Frontal cortex (tissue), 4 donors: Measurements from ENCODE around the gene RGS7BP. TPM values are rescaled to one million over a fixed set of nuclear protein-coding genes. Genes with fewer than 3 reads are reported as not detected.

Source experiments
- DNase-seq, 2 donors: peaks; one replicate each; pipeline ENCODE4 v3.0.0; 2012; ENCODE audit warnings: low spot score in 2 of 2
- FAIRE-seq: peaks from 2 replicates; lab custom pipeline; 2012; peaks lifted over from hg19 to GRCh38; lab: Jason Lieb, UNC
- total RNA-seq: library from RNA; depleted of rRNA; stranded (reverse); fragments of >200 nt; gene quantifications from one replicate; pipeline ENCODE4 v1.2.3, GENCODE V29; 2014
- donor health status: control.
- donor health status: control.
- donor health status: control.

The RGS7BP gene
- 9.4 TPM for total RNA-seq

DNA sequence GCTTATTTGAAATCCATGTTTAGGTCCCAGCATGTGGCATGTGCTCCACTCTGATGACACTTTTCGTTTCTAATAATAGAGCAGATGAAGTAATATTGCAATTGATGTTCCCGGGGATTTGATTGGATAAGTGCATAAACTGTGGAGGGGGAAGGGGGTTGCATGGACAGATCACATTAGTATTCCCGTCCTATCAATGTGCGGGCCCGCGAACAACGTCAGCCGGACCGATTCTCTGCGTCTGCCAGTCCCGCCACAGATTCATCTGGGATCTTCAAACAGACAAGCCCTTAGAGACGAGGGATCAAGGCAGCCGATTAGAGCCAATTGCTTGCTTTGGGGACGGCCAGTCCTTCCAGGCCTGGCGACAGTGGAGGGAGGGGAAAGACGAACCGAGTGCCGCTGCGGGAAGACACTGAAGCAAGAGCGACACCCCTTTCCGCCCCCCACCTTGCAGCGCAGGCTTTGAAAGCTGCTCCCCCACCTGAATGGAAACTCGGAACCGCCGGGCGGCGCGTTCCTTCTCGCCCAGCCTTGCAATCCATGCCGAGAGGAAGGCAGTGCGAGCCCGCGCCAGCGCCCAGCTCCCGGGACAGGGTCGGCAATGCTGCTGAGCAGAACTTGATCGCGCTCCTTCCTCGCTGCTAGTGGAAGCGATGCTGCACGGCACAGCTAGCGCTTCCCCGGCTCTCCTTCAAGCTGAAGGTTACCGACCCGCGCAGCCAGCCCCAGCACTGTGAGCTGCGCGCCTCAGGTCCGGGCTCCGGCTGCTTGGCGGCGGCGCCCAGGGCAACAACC lies at the start of gene RGS7BP:
Gene RGS7BP (plus strand): TSS at position 247 of the 798 bp plus-strand sequence. CDS start 610 bp downstream, outside the sequence.
- FAIRE-seq (no peak), DNase-seq (peak in 1 of 2 donors; percentile 33)

DNA sequence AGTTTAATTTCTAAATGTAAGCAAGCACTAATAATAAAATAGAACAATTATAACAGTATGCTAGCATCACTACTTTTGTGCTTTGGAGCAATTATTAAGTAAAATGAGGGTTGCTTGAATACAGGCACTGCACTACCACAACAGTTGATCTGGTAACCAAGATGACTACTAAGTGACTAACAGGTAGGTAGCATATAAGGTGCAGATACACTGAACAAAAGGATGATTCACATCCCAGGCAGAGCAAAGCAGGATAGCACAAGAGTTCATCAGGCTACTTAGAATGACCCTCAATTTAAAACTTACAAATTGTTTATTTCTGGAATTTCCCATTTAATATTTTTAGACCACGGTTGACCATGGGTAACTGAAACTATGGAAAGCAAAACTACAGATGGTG lies 48.0 kb upstream of the RGS7BP start:
- DNase-seq (no peak), FAIRE-seq (no peak)

DNA sequence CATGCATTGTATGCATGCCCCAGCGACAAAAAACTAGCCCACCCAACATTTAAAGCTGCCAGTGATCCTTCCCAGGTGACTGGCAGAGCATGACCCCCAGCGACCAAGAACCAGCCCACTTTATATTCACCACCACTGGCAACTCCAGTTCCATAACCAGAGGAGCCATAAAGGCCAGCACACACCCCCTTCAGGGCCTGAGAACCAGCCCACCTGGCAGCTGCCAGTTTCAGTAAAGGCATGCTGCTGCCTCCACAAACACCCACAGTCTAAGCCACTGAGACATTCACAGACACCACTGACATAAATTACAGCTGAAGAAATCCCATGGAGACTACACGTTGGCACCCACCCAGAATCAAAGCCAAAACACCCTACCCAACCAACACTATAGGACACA lies 46.9 kb upstream of the RGS7BP start:
- DNase-seq (no peak), FAIRE-seq (no peak)

GRCh38 chr5:64462391-64462790 lies 43.4 kb upstream of the RGS7BP start:
- DNase-seq (no peak), FAIRE-seq (no peak)

DNA sequence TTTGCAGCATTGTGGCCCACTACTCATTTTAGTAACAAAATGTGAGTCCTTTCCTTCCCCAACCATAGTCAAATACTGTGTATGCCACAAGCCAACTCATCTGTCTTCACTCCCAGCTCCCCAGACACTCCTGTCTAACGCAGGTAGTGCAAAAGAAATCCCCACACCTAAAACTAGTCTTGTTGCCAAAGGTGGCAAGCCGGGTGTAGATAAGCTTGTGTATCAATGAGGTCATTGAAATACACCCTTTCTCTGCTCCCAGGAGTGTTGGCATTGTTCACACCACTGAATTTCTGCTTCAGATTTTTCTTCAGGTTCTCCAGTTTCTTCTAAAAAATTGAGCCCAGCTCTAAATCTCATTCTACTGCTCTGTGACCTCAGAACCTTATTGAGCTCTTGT lies 19.7 kb upstream of the RGS7BP start:
- no peak for DNase-seq
- FAIRE-seq, result no peak

GRCh38 chr5:64487283-64487682 lies 18.5 kb upstream of the RGS7BP start:
- FAIRE-seq, result no peak
- no peak for DNase-seq

- FAIRE-seq (no peak), DNase-seq (no peak)
Measured at GRCh38 chr5:64489857-64490256, 16.0 kb upstream of the RGS7BP start.

- DNase-seq (no peak), FAIRE-seq (no peak)
Measured at GRCh38 chr5:64497386-64497785, 8.4 kb upstream of the RGS7BP start.

- no peak for FAIRE-seq
- DNase-seq, result no peak
Measured at GRCh38 chr5:64502196-64502595, 3.6 kb upstream of the RGS7BP start.

- FAIRE-seq (no peak), DNase-seq (no peak)
Measured at GRCh38 chr5:64506567-64507263, 900 bp downstream of the RGS7BP start.

DNA sequence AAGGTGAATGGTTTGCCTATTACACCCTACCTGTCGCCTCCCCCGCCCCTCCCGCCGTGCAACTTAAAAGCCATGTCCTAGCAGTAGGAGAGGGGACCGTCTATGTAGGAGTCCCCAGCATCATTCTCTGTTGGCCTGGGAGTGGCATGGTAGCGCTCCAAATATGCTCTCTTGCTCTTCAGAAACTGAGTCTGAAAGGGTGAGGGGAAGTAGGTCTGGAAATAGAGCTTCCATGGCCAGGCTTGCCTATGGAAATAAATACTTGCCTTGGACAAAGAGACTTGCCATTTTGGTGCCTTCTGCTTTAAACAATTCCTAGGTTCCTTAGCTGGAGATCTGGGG lies 1.4 kb downstream of the RGS7BP start:
- DNase-seq (no peak), FAIRE-seq (no peak)

DNA sequence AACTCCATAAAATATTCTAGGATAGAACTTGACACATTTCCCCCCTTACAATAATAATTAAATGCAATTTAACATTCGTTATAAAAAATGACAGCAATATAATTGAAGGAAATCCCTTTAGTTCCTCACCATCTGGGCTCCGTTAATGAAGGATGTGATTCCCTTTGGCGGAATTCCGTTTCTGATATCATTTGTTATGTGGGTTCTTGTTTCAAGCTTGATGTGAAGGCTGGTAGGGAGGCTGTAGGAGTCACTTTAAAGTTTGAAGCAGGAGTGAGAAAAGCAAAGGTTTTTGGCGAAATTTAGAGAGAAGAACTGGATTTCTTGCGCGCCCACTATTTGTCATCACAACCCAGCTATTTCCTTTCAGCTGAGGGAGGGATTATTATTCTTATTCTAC lies 4.0 kb downstream of the RGS7BP start:
- no peak for DNase-seq
- FAIRE-seq, result no peak

- FAIRE-seq (no peak), DNase-seq (no peak)
Measured at GRCh38 chr5:64513492-64513891, 7.7 kb downstream of the RGS7BP start.

DNA sequence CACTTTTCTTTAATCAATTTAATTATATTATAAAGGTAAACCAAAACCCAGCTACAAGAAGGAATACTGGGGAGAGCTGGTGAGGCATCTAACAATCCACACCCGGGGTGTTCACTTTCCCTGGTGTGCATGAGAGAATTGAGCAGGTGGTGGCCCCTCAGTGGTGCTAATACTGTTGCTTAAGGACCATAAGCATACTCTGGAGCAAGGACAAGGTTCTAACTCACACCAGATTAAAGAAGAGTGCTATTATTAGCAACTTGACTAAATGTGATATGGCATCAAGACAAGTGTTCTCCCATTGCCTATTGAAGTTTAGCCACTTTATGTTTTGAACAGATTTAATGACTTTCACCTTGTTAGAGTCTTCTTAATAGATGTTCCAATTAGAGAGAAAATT lies 8.8 kb downstream of the RGS7BP start:
- no peak for FAIRE-seq
- no peak for DNase-seq

GRCh38 chr5:64516216-64516615 lies 10.4 kb downstream of the RGS7BP start:
- FAIRE-seq, result no peak

GRCh38 chr5:64518793-64519192 lies 13.0 kb downstream of the RGS7BP start:
- no peak for FAIRE-seq

More at GRCh38 chr5:64516216-64516615, 10.4 kb downstream of the RGS7BP start:
- no peak for DNase-seq

DNA sequence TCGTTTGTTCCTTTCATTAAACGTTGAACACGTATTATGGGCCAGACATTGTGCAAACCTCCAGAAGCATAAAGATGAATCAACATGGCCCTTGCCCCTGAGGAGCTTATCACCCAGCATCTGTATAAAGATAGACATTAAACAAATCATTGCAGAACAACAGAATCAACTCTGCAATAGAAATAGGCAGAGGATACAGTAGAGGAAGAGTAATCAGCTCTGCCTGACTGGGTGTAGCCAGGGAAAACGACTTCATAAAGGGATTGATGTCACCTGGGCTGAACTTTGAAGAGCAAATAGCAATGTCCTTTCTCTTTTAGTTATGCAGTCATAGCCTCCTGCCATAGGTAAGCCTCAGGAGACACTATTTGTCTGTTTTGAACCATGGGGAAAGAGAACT lies 13.4 kb downstream of the RGS7BP start:
- no peak for FAIRE-seq

More at GRCh38 chr5:64518793-64519192, 13.0 kb downstream of the RGS7BP start:
- no peak for DNase-seq

GRCh38 chr5:64526734-64527439 lies 21.1 kb downstream of the RGS7BP start:
- no peak for DNase-seq
- FAIRE-seq, result no peak

More for the DNA sequence above, 13.4 kb downstream of the RGS7BP start:
- no peak for DNase-seq

DNA sequence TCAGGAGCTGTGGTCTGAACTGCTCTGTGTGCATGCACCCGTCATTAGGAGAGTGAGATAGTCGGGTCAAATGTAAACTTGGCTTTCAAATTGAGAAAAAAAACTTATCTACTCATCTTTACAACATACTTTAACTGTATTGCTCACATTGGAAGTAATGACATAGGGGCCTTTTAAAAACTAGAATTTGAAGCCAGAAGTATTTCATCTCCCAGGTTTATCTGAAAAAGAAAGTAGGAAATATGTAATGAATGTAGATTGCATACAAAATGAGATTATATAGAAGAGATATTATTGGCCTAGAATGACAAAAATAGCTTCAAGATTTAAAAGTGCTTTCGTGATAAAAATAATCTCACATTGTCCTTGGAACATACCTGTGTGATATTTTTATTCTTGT lies 24.3 kb downstream of the RGS7BP start:
- DNase-seq, result no peak
- FAIRE-seq, result no peak

GRCh38 chr5:64532212-64532611 lies 26.4 kb downstream of the RGS7BP start:
- DNase-seq (no peak), FAIRE-seq (no peak)

DNA sequence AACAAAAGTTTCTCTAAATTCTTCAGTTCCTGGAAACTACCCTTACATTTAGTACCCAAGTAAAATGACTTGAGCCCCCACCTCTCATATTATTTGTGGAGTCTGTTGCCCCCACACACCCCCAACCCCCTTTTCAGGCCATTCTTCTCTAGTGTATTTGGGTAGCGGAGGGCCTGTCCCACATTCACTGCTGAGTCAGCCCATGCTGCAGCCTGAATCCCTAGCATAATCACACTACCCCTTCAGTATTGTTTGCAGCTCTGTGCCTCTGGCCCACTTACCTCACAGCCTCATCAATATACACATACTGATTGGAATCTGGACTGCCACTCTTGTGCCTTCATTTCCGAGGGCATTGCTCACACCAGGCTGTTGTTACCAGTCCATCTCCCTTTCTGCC lies 26.8 kb downstream of the RGS7BP start:
- no peak for DNase-seq
- no peak for FAIRE-seq
